GM12875 (cell line): ENCODE measurements around the gene FCAMR.

Experiments
- H3K4me3 ChIP-seq: one replicate; pipeline ENCODE4 v1.5.1; 2011; ENCODE audit warnings: low read depth, low read length, control low read depth
- CTCF ChIP-seq: IDR thresholded peaks from 2 replicates; pipeline ENCODE4 v1.5.1; 2011; ENCODE audit warnings: low read depth, mild to moderate bottlenecking, control low read depth, inconsistent platforms, low read length, moderate library complexity, borderline replicate concordance; ENCODE audit not compliant: insufficient read depth

The FCAMR gene

GRCh38 chr1:207013321-207014085 is 43.2 kb upstream of the FCAMR start:
- no peak overlapping the region for H3K4me3 ChIP-seq
- TF ChIP-seq CTCF, result no peak

- no peak for TF ChIP-seq CTCF
- H3K4me3 ChIP-seq, result no peak overlapping the region
These were observed 40.5 kb upstream of the FCAMR start for GRCh38 chr1:207010726-207011125.

- no peak for TF ChIP-seq CTCF
- H3K4me3 ChIP-seq, result no peak overlapping the region
These were observed 39.7 kb upstream of the FCAMR start for GRCh38 chr1:207009945-207010344.

GRCh38 chr1:207009182-207009850 is 39.1 kb upstream of the FCAMR start:
- no peak overlapping the region for H3K4me3 ChIP-seq
- no peak for TF ChIP-seq CTCF

GRCh38 chr1:207007352-207008033 is 37.2 kb upstream of the FCAMR start:
- TF ChIP-seq CTCF, result no peak
- no peak overlapping the region for H3K4me3 ChIP-seq

- no peak for TF ChIP-seq CTCF
- H3K4me3 ChIP-seq, result no peak overlapping the region
These were observed 36.7 kb upstream of the FCAMR start for GRCh38 chr1:207006914-207007313.
